HUES6 (cell line): Measurements from ENCODE around the gene MMP24OS.
A peak's percentile ranks its signal among the peaks of the same experiment; 100 is the strongest.

Experiments
- H3K27ac ChIP-seq: 2 replicates; pipeline ENCODE4 v1.7.0; 2013; ENCODE audit warnings: low read depth, mild to moderate bottlenecking, low read length, inconsistent platforms
- H3K27me3 ChIP-seq: 2 replicates; pipeline ENCODE4 v1.6.1; 2013; ENCODE audit warnings: low read length; ENCODE audit not compliant: control insufficient read depth, insufficient read depth
- H3K36me3 ChIP-seq: 2 replicates; pipeline ENCODE4 v1.6.1; 2013; ENCODE audit warnings: low read length; ENCODE audit not compliant: control insufficient read depth, insufficient read depth
- H3K4me1 ChIP-seq: 2 replicates; pipeline ENCODE4 v1.6.1; 2013; ENCODE audit warnings: low read length; ENCODE audit not compliant: control insufficient read depth, insufficient read depth
- H3K4me3 ChIP-seq: 2 replicates; pipeline ENCODE4 v1.5.1; 2013; ENCODE audit warnings: low read depth, low read length
- H3K9ac ChIP-seq: one replicate; pipeline ENCODE4 v1.6.1; 2013; ENCODE audit warnings: mild to moderate bottlenecking, low read length
- H3K9me3 ChIP-seq: 2 replicates; pipeline ENCODE4 v1.6.1; 2013; ENCODE audit warnings: low read depth, low read length; ENCODE audit not compliant: control insufficient read depth, insufficient read depth

Gene MMP24OS

DNA sequence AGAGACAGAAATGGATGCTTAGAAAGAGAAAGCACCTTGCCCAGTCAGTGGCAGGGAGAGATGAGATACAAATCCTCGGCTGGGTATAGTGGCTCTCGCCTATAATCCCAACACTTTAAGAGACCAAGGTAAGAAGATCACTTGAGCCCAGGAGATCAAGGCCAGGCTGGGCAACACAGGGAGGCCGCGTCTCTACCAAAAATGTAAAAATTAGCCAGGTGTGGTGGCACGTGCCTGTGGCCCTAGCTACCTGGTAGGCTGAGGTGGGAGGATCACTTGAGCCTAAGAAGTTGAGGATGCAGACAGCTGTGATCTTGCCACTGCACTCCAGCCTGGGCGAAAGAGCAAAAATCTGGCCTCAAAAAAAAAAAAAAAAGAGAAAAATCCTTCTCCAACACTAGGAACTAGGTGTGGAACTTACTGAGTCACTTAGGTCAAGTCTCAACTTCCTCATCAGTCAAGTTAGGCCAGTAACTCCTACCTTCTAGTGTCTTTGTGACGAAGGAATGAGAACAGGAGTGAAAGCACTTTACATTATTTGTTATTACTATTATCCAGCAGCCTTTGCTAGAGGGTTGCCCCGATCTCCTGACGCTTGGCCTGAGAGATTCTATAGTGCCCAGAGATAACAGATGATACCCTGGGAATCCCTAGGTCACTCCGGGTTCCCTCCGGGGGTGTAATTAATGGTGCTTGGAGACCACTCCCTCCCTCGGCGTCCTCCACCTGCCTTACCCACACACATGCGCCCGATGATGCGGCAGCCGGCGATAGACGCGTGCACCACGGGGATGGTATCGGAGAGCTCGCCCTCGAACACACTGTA is 5.7 kb upstream of the MMP24OS start:
- Histone ChIP-seq H3K27me3 (no peaks in the 10 kb centered on the region), H3K36me3 (peaks cover 39% of the 10 kb centered on the region), H3K9ac (peak overlapping the region; percentile 97), H3K4me1 (peaks cover 3% of the 10 kb centered on the region), H3K4me3 (peak overlapping the region; percentile 89), H3K27ac (peak overlapping the region; percentile 80; the same call in 1 of the 2 replicates), H3K9me3 (no peaks in the 10 kb centered on the region)

DNA sequence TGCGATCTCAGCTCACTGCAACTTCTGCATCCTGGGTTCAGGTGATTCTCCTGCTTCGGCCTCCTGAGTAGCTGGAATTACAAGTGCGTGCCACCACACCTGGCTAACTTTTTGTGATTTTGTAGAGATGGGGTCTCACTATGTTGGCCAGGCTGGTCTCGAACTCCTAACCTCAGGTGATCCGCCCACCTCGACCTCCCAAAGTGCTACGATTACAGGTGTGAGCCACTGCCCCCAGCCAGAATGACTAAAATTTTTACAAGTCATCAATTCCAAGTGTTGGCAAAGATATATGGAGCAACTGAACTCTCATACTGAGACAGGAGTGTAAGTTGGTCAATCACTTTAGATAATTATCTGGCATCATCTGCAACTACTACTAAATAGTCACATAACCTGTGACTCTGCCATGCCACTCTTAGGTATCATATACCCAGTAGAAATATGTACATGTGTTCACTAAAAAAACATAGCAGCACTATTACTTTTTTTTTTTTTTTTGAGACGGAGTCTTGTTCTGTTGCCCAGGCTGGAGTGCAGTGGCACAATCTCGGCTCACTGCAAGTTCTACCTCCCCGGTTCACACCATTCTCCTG is 3.7 kb upstream of the MMP24OS start:
- no peaks in the 10 kb centered on the region for H3K27me3 ChIP-seq
- H3K4me3 ChIP-seq, result no peak overlapping the region
- H3K36me3 ChIP-seq, result peaks cover 45% of the 10 kb centered on the region
- H3K27ac ChIP-seq, result no peak overlapping the region
- H3K4me1 ChIP-seq, result peaks cover 10% of the 10 kb centered on the region
- H3K9me3 ChIP-seq, result no peaks in the 10 kb centered on the region
- H3K9ac ChIP-seq, result no peak overlapping the region

DNA sequence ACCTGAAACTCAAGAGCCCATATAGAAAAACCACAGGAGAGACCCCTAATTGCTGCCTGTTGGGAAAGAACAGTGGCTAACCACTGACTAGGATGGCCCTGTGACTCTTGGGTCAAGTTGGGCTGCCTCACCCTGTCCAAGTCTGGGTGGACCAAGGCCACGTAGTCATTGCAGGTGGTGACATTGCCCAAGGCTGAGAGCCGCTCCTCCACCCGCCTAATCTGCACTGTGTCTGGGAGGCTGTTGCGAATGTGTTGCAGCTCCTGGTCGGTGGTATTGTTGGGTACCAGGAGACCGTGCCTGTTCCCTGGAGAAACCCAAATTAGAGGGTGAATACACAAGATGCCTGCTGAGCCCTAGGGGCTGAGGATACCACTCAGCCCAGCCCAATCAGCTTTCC is 2.6 kb upstream of the MMP24OS start:
- peaks cover 15% of the 10 kb centered on the region for H3K4me1 ChIP-seq
- H3K4me3 ChIP-seq, result no peak overlapping the region
- no peak overlapping the region for H3K9ac ChIP-seq
- no peak overlapping the region for H3K27ac ChIP-seq
- peaks cover 56% of the 10 kb centered on the region for H3K36me3 ChIP-seq
- no peaks in the 10 kb centered on the region for H3K9me3 ChIP-seq
- no peaks in the 10 kb centered on the region for H3K27me3 ChIP-seq

DNA sequence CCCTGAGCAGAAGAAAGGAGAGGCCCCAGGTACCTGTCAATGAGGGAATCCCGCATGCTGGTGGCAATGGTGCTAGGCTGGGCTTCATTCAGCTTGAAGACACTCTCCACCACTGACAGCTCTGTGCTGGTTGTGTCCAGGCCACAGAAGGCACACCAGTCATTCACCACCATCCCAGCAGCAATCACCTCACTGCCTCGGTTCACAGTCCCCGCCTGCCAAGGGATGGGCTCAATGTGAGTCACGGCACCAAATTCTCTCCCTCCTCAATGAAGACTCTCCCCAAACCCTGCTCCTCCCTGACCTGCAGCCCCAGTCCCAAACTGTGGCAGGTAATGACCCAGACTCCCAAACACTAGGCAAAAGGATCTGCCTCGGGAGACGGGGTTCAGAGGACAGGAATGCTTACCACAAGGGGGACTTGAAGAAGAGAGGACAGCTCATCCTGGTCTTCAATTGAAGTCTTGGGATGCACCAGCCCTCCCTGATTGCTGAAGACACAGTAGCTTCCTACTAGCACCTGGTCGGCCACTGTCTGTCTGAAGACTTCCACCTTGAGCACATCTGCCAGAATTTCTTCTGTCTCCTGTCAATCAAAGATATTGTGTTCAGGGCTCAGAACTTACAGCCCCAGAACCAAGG is 1.7 kb upstream of the MMP24OS start:
- Histone ChIP-seq H3K4me1 (peaks cover 15% of the 10 kb centered on the region), H3K27me3 (no peaks in the 10 kb centered on the region), H3K36me3 (peaks cover 62% of the 10 kb centered on the region), H3K27ac (no peak overlapping the region), H3K9me3 (no peaks in the 10 kb centered on the region), H3K4me3 (no peak overlapping the region), H3K9ac (no peak overlapping the region)

DNA sequence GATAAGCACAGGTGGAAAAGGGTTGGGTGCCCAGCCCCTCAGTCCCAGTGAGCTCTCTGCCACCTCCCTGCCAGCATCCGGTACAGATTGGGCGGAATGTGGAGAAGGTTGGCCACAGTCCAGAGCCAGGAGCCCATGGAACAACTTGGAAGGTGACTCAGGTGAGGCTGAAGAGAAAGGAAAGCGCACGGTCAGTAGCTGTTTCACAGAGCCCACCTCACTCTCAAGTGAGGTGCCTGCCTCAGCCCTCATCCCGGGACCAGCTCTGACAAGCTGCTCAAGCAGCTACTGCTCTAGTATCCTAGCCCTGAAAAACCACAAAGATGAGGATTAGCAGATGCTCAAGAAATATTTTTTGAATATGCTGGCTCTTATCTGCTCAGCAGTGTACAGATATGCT is 1.1 kb upstream of the MMP24OS start:
- Histone ChIP-seq H3K27me3 (no peaks in the 10 kb centered on the region), H3K9ac (peak overlapping the region; percentile 9), H3K4me1 (peaks cover 15% of the 10 kb centered on the region), H3K9me3 (no peaks in the 10 kb centered on the region), H3K36me3 (peaks cover 68% of the 10 kb centered on the region), H3K27ac (no peak overlapping the region), H3K4me3 (no peak overlapping the region)

DNA sequence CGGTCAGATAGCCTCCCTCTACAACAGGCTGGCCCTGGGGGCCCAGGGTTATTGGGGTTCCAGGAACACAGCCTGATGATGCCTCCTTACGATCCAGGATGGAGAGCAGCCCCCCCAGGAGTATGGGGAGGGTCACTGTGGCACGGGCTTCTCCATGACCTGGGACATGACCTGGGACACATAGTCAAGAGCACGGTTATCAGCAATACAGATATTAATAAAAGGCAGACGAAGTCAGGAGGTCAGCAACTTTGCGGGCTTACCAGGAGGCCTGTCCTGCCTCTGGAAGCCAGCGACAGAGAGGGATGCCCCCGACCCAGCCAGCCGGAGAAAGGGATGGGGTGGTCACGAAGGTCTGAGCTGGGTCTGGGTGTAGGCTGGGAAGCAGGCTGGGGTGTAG is 795 bp downstream of the MMP24OS start:
- Histone ChIP-seq H3K27ac (peak overlapping the region; percentile 59; the same call in 1 of the 2 replicates), H3K4me3 (peak overlapping the region; percentile 77), H3K4me1 (peaks cover 12% of the 10 kb centered on the region), H3K36me3 (peaks cover 59% of the 10 kb centered on the region), H3K9ac (peak overlapping the region; percentile 84), H3K9me3 (no peaks in the 10 kb centered on the region), H3K27me3 (no peaks in the 10 kb centered on the region)

DNA sequence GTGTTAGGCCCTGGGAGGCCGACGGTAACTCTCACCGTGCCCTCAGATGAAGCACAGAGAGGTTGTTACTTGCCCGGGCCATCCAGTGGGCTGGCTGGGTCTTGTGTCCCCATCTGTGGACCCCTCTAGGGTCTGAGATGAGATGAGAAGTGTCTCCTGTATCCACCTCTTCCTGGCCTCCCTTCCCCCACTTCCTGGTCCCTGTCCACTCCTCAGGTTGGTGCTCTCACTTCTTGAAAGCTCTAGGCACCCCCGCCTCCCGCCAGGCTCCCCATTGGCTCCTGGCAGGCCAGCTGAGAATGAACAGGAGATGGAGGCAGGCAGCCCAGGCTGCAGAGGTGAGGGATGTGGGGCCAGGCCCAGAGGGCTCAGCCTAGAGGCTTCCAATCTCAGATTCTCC is 1.5 kb downstream of the MMP24OS start:
- Histone ChIP-seq H3K4me1 (peaks cover 12% of the 10 kb centered on the region), H3K9ac (no peak overlapping the region), H3K4me3 (peak overlapping the region; percentile 77), H3K9me3 (no peaks in the 10 kb centered on the region), H3K36me3 (peaks cover 55% of the 10 kb centered on the region), H3K27ac (no peak overlapping the region), H3K27me3 (no peaks in the 10 kb centered on the region)

DNA sequence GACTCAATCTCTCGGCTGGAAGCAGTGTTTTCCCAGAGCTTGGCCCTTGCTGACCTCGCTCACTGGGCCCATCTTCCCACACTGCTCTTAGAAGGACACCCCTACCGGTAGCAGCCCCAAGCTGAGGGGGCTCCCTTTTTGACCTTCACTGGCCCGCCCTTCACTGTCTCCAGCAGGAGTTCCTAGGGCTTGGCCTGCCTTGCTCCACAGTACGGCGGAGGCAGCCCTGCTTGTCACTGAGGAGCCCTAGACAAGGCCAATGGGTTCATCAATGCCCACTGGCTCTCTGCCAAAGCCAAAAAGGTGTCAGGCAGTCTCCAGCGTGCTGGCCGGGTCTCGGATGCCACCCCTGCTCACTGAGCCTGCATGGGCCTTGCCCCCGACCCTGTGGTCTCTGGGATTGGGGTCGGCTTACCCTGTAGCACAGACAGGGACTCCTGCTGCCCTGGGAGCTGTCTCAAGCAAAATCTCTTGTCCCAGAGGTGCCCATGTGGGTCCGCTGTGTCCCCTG is 2.1 kb downstream of the MMP24OS start:
- Histone ChIP-seq H3K9me3 (no peaks in the 10 kb centered on the region), H3K27me3 (no peaks in the 10 kb centered on the region), H3K9ac (no peak overlapping the region), H3K4me3 (no peak overlapping the region), H3K4me1 (peaks cover 17% of the 10 kb centered on the region), H3K27ac (no peak overlapping the region), H3K36me3 (peaks cover 53% of the 10 kb centered on the region)

DNA sequence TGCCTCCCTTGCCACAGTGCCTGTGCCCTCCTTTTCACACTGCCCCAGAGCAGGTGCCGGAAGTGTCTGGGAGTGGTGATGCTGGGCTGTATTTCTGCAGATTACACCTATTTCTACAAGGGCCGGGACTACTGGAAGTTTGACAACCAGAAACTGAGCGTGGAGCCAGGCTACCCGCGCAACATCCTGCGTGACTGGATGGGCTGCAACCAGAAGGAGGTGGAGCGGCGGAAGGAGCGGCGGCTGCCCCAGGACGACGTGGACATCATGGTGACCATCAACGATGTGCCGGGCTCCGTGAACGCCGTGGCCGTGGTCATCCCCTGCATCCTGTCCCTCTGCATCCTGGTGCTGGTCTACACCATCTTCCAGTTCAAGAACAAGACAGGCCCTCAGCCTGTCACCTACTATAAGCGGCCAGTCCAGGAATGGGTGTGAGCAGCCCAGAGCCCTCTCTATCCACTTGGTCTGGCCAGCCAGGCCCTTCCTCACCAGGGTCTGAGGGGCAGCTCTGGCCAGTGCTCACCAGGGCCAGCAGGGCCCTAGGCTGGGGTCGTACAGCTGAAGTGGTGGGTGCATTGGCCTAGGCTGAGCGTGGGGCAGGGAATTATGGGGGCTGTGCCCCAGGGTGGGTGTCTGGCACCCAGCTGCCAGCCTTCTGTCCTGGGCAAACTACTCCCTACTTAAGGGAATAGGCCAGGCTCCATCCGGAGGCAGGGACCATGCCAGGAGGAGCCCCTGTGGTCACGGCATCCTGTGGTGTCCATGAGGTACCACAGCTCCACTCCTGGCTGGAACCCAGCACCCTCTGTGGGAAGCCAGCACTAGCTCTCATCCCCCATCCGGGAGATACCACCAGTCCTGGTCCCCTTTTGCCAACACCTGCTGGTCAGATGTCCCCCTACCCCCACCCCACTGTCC is 3.5 kb downstream of the MMP24OS start:
- no peak overlapping the region for H3K27ac ChIP-seq
- no peaks in the 10 kb centered on the region for H3K27me3 ChIP-seq
- H3K4me3 ChIP-seq, result no peak overlapping the region
- H3K9ac ChIP-seq, result no peak overlapping the region
- H3K9me3 ChIP-seq, result no peaks in the 10 kb centered on the region
- peaks cover 20% of the 10 kb centered on the region for H3K4me1 ChIP-seq
- H3K36me3 ChIP-seq, result peaks cover 40% of the 10 kb centered on the region

DNA sequence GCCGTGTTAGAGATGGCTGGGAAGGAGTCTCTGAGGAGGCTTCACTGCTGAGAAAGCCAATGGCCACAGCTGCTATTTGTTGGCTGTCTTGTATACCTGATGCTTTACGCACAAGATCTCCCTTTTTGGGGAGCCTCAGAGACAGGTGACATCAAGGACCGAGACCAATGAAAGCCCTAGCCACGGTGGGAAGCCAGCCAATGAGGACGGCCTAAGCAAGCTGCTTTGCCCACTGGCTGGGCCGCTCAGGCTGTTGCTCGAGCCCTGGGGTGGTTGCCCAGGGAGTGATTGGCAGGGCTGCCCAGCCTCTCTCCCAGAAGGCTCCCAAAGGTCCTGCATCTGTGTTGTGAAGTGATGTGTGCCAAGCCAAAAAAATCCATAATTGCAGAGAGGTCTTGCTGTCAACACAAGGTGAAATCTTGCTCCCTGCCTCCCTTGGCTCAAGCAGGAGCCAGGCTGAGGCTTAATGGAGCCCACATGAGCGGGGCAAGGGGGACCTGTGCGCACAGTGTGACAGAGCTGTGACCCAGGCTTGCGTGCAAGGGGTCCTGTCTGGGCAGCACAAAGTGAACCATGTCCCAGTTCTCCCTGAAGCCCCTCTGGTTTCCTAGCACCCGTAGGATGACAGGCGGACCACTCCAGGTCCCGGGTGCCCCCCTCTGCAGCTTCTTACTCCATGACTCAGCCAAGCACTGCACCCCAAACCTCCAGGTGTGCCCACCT is 4.3 kb downstream of the MMP24OS start:
- Histone ChIP-seq H3K9ac (peak overlapping the region; percentile 25), H3K27me3 (no peaks in the 10 kb centered on the region), H3K4me3 (no peak overlapping the region), H3K36me3 (peaks cover 32% of the 10 kb centered on the region), H3K9me3 (no peaks in the 10 kb centered on the region), H3K27ac (no peak overlapping the region), H3K4me1 (peaks cover 21% of the 10 kb centered on the region)
